HepG2 (cell line): ENCODE data around the gene EFNA4. TPM values are rescaled to one million over a fixed set of nuclear protein-coding genes. Genes with fewer than 3 reads are reported as not detected.

Source experiments
- ATAC-seq: fragments of 200-7000 bp; cut with Tn5 transposase; 3 replicates; pipeline ENCODE4 v1.9.1; 2020; ENCODE audit warnings: mild to moderate bottlenecking, moderate library complexity
- BruUV-seq: library from RNA; stranded (reverse); fragments of 400-500 nt; replicated peaks from 2 replicates; lab custom pipeline; 2021; lab: Mats Ljungman, UMichigan
- CTCF ChIA-PET: fragments of 300-600 bp; formaldehyde crosslinking; extraction: SDS; loops from one replicate; lab custom pipeline; 2021; ENCODE audit warnings: low total read pairs, inconsistent platforms, low intra/inter-chr PET ratio; lab: Yijun Ruan, JAX
- POLR2A ChIA-PET: fragments of 350-600 bp; sonication (Branson Sonifier 250); formaldehyde crosslinking; loops from one replicate; lab custom pipeline; 2020; ENCODE audit warnings: antibody characterized with exemption, inconsistent platforms; lab: Yijun Ruan, JAX
- DNase-seq: peaks from one replicate; pipeline ENCODE4 v3.0.0-alpha.2; 2015; ENCODE audit warnings: low spot score
- FAIRE-seq: peaks from 3 replicates; lab custom pipeline; 2011; peaks lifted over from hg19 to GRCh38; lab: Jason Lieb, UNC
- H2AFZ ChIP-seq: one replicate; pipeline ENCODE4 v1.6.1; 2011; ENCODE audit warnings: low read length, inconsistent platforms
- H3K27ac ChIP-seq: fragments of 300-600 bp; 3 replicates; pipeline ENCODE4 v1.8.0; 2011; ENCODE audit warnings: mixed run types, mild to moderate bottlenecking, mixed read lengths, low read length, inconsistent platforms; ENCODE audit not compliant: insufficient read depth; ENCODE audit errors: extremely low read length
- H3K27me3 ChIP-seq, 2 experiments: fragments of 200-600 bp in 1 of 2; 2 replicates in 1 of 2; 3 replicates in 1 of 2; pipeline versions ENCODE4 v1.6.0 to v1.8.0; 2011; ENCODE audit warnings: low read length in 2 of 2, mild to moderate bottlenecking in 2 of 2, moderate library complexity in 2 of 2, inconsistent platforms in 1 of 2; ENCODE audit not compliant: insufficient read depth in 2 of 2, control insufficient read depth in 1 of 2
- H3K36me3 ChIP-seq, 2 experiments: fragments of 200-600 bp in 1 of 2; replicated peaks in 1 of 2; 2 replicates in 1 of 2; 3 replicates in 1 of 2; pipeline versions ENCODE4 v1.5.1 to v1.8.0; 2011; ENCODE audit warnings: low read length in 2 of 2, inconsistent platforms in 1 of 2; ENCODE audit not compliant: insufficient read depth in 2 of 2, control insufficient read depth in 1 of 2
- H3K4me1 ChIP-seq: 2 replicates; pipeline ENCODE4 v1.5.1; 2012; ENCODE audit warnings: low read length, inconsistent platforms; ENCODE audit not compliant: insufficient read depth
- H3K4me2 ChIP-seq: 2 replicates; pipeline ENCODE4 v1.6.0; 2011; ENCODE audit warnings: low read depth, low read length, inconsistent platforms
- H3K4me3 ChIP-seq, 3 experiments: fragments of 200-600 bp in 1 of 3; sonication (generic), shearing (Covaris generic) in 1 of 3; replicated peaks in 1 of 3; 2 replicates each; pipeline ENCODE4 v1.5.1; 2011 to 2016; ENCODE audit warnings: low read length in 3 of 3, inconsistent platforms in 2 of 3, low read depth in 2 of 3, mild to moderate bottlenecking in 2 of 3, control low read depth in 1 of 3, mixed read lengths in 1 of 3; ENCODE audit not compliant: insufficient read depth in 1 of 3
- H3K79me2 ChIP-seq: one replicate; pipeline ENCODE4 v1.6.1; 2011; ENCODE audit warnings: low read length, inconsistent platforms; ENCODE audit not compliant: insufficient read depth
- H3K9ac ChIP-seq: 2 replicates; pipeline ENCODE4 v1.6.0; 2011; ENCODE audit warnings: mild to moderate bottlenecking, low read depth, low read length, inconsistent platforms; ENCODE audit not compliant: insufficient read depth
- H3K9me3 ChIP-seq: 2 replicates; pipeline ENCODE4 v1.5.1; 2012; ENCODE audit warnings: mild to moderate bottlenecking, low read length
- H4K20me1 ChIP-seq: 2 replicates; pipeline ENCODE4 v1.6.0; 2011; ENCODE audit warnings: inconsistent platforms, mild to moderate bottlenecking, low read length, moderate library complexity; ENCODE audit not compliant: insufficient read depth
- SIX4 ChIP-seq: sonication (generic); formaldehyde crosslinking; IDR thresholded peaks from 2 replicates; pipeline ENCODE4 v1.4.0; 2020; ENCODE audit warnings: missing genetic modification reagents
- SP4 ChIP-seq: sonication (generic); formaldehyde crosslinking; IDR thresholded peaks from 2 replicates; pipeline ENCODE4 v1.8.1; 2023; ENCODE audit warnings: mild to moderate bottlenecking, missing genetic modification reagents
- WGBS: methylation state at CpG from one replicate; pipeline ENCODE4 v1.1.6; 2017; ENCODE audit warnings: low lambda C conversion rate; 5-methylcytosine and 5-hydroxymethylcytosine counted together
- in situ Hi-C: cut with HindIII; loops from 2 replicates; pipeline ENCODE4 v1.10.0; 2017; ENCODE audit warnings: low pct_unique_long_range_greater_than_20kb; ENCODE audit not compliant: extremely low pct_ligation_motif_present
- intact Hi-C: fragments of 100-400 bp; cut with micrococcal nuclease; formaldehyde crosslinking; loops from one replicate; pipeline ENCODE4 v1.10.0; 2022; ENCODE audit not compliant: unreplicated experiment
- polyA plus RNA-seq, 8 experiments: library from polyadenylated mRNA; depleted of rRNA in 3 of 8; stranded (reverse) in 7 of 8; unstranded in 1 of 8; fragments of >200 nt; fragmentation: Illumina TruSeq in 4 of 8; extraction: Trizol in 4 of 8; gene quantifications; 2 replicates each; pipeline versions ENCODE4 v1.2.1 to v1.2.3, GENCODE V29; 2011 to 2016; ENCODE audit warnings: low read depth in 4 of 8, missing spikeins in 1 of 8, mixed read lengths in 1 of 8; ENCODE audit not compliant: insufficient read depth in 1 of 8
- total RNA-seq, 5 experiments: library from RNA; depleted of rRNA; stranded (reverse); fragments of >200 nt; fragmentation: Illumina TruSeq; extraction: Trizol; gene quantifications; 2 replicates each; pipeline ENCODE4 v1.2.3, GENCODE V29; 2016; ENCODE audit warnings: low read depth in 1 of 5
- TF ChIP-seq, protein P1 (sequence below): sonication (generic); IDR thresholded peaks from 2 replicates; pipeline ENCODE4 v1.6.1; 2016; ENCODE audit warnings: low read depth, borderline replicate concordance
- TF ChIP-seq, protein P2 (sequence below): sonication (generic); formaldehyde crosslinking; IDR thresholded peaks from 2 replicates; pipeline ENCODE4 v1.4.0; 2020; ENCODE audit warnings: missing genetic modification reagents

The EFNA4 gene
- total and polyA plus RNA-seq, 2 of the 13 experiments (the other 11 are each of a cell fraction or from before 2014, with no cell fraction given) = 12.0 to 17.2 TPM

DNA sequence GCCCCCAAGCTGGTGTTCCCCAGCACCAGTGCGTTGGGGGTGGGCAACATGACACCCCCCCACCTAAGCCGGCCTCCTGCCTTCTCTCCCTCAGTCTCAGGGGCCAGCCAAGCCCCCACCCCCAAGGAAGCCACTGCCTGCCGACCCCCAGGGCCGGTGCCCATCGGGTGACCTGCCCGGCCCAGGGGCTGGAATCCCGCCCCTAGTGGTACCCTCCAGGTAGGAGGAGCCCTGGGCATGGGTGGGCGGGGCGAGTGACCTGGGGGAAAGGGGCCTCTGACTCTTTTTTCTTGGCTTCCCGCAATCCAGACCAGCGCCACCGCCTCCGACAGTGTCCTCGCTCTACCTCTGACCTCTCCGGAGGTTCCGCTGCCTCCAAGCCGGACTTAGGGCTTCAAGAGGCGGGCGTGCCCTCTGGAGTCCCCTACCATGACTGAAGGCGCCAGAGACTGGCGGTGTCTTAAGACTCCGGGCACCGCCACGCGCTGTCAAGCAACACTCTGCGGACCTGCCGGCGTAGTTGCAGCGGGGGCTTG, 1.3 kb upstream of the EFNA4 start:
- H3K4me2 ChIP-seq = peak overlapping the region; percentile 100
- H3K27ac ChIP-seq = no peak overlapping the region
- DNase-seq = no peak
- ATAC-seq = no peak
- peaks cover 32% of the 10 kb centered on the region for H3K4me1 ChIP-seq
- peaks cover 9% of the 10 kb centered on the region for H3K79me2 ChIP-seq
- CTCF ChIA-PET = interaction anchor here (1.0 to 4.0 kb wide), 8 partner anchors 9 to 155 kb away, joined by 3 to 39 read pairs (median 6); partner anchors contain the start of gene ADAM15
- no peak for FAIRE-seq
- H3K9me3 ChIP-seq = no peaks in the 10 kb centered on the region
- in situ Hi-C loops (loop anchor here (5.0 kb wide), 1 partner anchor 80 kb away; the partner anchor contains the start of gene FLAD1), intact Hi-C loops (loop anchor here (1.0 to 5.0 kb wide), 3 partner anchors 22 to 87 kb away; partner anchors contain the start of gene CKS1B)
- H3K27me3 ChIP-seq = no peaks in the 10 kb centered on the region
- peak overlapping the region in 1 of 3 experiments; percentile 91; a peak in 1 of 6 replicates for H3K4me3 ChIP-seq
- no peak overlapping the region for H2AFZ ChIP-seq
- POLR2A ChIA-PET = interaction anchor here (1.0 to 2.2 kb wide), 6 partner anchors 13 to 126 kb away, joined by 3 to 9 read pairs (median 4); partner anchors contain the start of gene PMVK
- no TSS peak for BruUV-seq
- peaks cover 7 to 9% of the 10 kb centered on the region in 2 experiments; a peak in 4 of 5 replicates for H3K36me3 ChIP-seq
- WGBS = 85% methylated on average over 20 of the region's 29 CpGs
- H3K9ac ChIP-seq = no peak overlapping the region
- TF ChIP-seq SP4 (CRISPR knock-in tag) (0 out of 2 replicates have a peak, but pooled peaks have one; percentile 10), SIX4 (no peak)
- TF ChIP-seq, protein P1, sequence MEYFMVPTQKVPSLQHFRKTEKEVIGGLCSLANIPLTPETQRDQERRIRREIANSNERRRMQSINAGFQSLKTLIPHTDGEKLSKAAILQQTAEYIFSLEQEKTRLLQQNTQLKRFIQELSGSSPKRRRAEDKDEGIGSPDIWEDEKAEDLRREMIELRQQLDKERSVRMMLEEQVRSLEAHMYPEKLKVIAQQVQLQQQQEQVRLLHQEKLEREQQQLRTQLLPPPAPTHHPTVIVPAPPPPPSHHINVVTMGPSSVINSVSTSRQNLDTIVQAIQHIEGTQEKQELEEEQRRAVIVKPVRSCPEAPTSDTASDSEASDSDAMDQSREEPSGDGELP = no peak
- TF ChIP-seq, protein P2, sequence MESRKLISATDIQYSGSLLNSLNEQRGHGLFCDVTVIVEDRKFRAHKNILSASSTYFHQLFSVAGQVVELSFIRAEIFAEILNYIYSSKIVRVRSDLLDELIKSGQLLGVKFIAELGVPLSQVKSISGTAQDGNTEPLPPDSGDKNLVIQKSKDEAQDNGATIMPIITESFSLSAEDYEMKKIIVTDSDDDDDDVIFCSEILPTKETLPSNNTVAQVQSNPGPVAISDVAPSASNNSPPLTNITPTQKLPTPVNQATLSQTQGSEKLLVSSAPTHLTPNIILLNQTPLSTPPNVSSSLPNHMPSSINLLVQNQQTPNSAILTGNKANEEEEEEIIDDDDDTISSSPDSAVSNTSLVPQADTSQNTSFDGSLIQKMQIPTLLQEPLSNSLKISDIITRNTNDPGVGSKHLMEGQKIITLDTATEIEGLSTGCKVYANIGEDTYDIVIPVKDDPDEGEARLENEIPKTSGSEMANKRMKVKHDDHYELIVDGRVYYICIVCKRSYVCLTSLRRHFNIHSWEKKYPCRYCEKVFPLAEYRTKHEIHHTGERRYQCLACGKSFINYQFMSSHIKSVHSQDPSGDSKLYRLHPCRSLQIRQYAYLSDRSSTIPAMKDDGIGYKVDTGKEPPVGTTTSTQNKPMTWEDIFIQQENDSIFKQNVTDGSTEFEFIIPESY (CRISPR knock-in tag) = peak; percentile 47; the same call in 1 of the 2 replicates
- no peaks in the 10 kb centered on the region for H4K20me1 ChIP-seq
